Sciatic nerve (tissue), 2 donors: ENCODE data around the gene PTPRG. TPM values are rescaled to one million over a fixed set of nuclear protein-coding genes. Genes with fewer than 3 reads are reported as not detected.

Source experiments
- ATAC-seq: fragments of 200-7000 bp; cut with Tn5 transposase; one replicate; pipeline ENCODE4 v1.9.1; 2020; ENCODE audit warnings: mild to moderate bottlenecking, moderate library complexity
- DNase-seq: peaks from one replicate; pipeline ENCODE4 v3.0.0-alpha.2; 2020; ENCODE audit warnings: low spot score
- intact Hi-C: fragments of 100-400 bp; cut with DNase I; formaldehyde crosslinking; loops from one replicate; pipeline ENCODE4 v1.14.2; 2022
- total RNA-seq: library from RNA; stranded (reverse); fragmentation: NEBNext Ultra II Directional; extraction: Animal tissue kit (Norgen Biotek cat#: 25700); gene quantifications from one replicate; pipeline ENCODE4 v1.2.1, GENCODE V29; 2021
- donor health status: DM: no; HTN: no; CAD: no.
- donor health status: DM: no; HTN: no; CAD: no.

Gene PTPRG
- total RNA-seq, 1 donor from 2014 or later, result 67.7 TPM

DNA sequence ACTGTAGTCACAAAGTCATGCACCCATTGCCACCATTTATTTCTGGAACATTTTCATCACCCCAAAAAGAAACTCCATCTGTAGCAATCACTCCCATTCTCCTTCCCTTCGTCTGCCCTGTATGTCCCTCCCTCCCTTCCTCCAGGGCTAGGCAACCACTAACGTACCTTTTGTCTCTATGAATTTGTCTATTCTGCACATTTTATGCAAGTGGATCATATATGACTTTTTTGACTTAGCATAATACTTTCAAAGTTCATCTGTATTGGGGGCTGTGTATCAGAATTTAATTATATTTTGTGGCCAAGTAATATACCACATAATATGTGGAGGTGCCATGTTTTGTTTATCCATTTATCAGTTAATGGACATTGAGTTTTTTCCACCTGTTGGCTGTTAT is 610.4 kb downstream of the PTPRG start:
- no peak for ATAC-seq
- intact Hi-C loops, result no loop called here
- no peak for DNase-seq

DNA sequence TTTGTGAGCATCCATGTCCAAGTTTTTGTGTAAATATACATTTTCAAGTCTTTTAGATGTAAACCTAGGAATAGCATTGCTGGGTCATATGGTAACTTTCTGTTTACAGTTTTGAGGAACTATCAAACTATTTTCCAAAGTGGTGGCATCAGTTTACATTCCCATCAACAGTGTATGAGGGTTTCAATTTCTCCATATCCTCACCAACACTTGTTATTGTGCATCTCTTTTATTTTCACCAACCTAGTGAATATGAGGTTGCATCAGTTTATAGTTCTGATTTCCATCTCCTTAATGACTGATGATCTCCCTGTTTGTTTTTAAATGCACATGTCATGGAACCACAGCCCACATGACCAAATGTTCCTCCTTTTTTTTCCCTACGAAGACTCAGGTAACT is 610.8 kb downstream of the PTPRG start:
- ATAC-seq (no peak), DNase-seq (no peak)
- intact Hi-C loops, result no loop called here

DNA sequence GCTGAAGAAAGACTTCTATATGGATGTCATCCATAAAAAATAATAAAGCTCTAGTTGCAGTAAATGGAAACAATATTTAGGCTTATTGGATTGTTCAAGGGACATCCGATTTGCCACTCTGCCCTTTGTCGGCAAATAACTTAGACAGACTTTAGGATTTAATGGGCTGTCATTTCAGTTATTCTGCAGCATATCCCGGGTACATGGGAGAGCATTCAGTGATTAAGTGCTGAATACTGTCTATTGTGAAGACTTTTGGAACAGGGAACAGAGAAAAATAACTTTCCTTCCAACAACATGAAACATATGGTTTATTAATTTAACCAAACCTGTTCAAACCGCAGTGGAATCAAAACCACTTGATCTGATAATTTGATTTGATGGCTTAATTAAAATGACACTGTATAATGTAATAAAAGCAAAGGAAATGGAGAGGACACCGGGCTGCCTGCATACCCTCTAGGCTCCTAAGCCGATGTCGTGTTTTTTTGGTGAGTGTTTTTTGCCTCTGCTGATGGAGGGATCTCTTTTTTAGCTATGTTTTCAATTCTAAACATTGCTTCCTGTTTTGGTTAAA is 612.7 kb downstream of the PTPRG start:
- intact Hi-C loops, result no loop called here
- ATAC-seq (no peak), DNase-seq (no peak)

DNA sequence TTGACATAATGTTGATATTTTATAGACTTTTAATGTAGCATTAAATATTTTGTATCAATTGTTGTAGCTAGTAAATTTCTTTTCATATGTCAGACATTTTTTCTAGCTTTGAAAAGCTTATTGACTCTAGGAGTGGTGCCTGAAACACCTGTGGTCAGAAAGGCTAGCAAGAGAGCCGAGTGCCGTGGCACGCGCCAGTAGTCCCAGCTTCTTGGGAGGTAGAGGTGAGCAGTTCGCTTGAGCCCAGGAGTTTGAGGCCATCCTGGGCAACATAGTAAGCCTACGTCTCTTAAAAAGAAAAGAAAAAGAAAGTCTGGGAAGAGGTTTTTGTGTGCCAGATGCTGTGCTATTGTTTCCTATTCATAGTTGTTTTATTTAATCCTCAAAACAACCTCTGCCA is 613.8 kb downstream of the PTPRG start:
- DNase-seq (no peak), ATAC-seq (no peak)
- intact Hi-C loops, result no loop called here

DNA sequence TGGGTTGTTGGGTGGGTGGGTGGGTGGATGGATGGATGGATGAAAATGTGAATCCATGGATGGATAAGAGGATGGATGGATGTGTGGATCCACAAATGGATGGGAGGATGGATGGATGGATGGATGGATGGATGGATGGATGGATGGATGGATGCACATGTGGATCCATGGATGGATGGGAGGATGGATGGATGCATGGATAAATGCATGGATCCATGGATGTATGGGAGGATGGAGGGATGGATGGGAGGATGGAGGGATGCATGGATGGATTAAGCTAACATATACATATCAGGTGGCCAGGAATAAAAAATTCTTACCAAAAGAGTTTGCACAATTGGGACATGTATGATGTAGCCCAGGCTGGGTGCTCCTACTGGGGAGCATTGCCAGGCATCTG is 616.7 kb downstream of the PTPRG start:
- intact Hi-C loops, result no loop called here
- ATAC-seq (no peak), DNase-seq (no peak)

DNA sequence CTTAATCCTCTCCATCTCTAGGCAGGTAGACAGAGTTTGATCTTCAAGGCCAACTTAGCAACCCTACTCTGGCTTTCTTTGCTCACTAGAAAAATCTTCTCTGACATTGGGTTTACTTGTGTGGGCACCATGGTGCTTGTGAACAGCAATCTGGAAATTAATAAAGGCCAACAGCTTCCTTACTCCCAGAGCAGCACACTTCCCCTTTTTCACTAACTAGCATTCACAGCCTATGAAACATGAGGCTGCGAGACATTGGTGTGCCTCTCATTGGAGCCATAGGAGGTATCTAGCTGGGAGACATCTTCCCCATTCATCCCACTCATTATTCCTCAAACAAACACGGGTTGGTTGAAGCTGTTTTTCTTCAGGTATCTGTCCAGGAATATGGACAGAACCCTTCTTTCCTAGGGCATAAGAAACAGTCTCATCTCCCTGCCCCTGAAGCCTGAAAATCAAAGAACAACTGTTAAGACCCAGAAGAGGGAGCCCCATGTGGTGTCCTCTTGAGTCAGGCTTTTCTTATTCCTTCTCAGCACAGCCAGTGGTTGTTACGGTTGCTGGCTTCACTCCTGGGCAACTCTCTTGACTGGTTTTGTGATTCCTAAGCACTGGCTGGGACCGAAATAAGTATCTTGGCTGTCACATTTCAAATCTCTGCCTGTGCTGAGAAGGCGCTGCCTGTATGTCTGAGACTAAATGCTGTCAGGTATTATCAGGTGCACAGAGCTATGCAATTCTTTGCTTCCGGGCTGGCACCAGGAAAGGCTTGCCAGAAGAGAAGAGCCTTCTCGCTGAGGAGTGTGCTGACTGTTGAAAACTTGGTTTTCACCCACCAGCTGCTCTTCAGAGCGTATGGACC is 617.6 kb downstream of the PTPRG start:
- intact Hi-C loops, result no loop called here
- DNase-seq, result no peak
- ATAC-seq, result no peak

DNA sequence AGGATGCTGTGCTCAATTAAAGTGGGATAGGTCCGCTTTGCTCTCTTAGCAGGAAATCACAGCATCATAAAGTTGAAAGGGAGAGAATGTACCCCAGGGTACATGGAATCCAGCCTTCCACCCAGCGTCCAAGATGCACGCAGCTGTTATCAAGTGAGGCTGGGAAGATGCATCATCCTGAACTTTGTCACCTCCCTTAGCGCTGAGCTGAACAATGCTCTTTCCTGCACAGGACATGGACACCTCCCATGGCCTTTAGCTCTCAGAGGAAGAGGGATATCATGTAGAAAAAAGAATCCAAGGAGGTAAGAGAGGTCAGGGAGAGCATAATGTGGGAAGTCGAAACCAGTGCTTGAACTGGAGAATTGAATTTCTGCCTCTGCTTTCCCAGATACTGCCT is 619.1 kb downstream of the PTPRG start:
- intact Hi-C loops, result no loop called here
- DNase-seq (no peak), ATAC-seq (no peak)

DNA sequence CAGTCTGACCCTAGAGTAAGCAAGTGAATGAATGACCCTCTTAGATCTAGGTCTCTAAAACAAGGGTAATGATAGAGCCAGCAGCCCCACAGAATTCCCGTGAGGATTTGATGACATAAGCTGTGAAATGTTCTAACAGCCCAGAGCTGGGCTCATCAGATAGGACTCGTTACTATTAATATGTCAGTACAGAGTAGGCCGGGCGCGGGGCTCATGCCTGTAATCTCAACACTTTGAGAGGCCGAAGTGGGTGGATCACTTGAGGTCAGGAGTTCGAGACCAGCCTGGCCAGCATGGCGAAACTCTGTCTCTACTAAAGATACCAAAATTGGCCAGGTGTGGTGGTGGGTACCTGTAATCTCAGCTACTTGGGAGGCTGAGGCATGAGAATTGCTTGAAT is 621.7 kb downstream of the PTPRG start:
- intact Hi-C loops, result no loop called here
- no peak for ATAC-seq
- no peak for DNase-seq

DNA sequence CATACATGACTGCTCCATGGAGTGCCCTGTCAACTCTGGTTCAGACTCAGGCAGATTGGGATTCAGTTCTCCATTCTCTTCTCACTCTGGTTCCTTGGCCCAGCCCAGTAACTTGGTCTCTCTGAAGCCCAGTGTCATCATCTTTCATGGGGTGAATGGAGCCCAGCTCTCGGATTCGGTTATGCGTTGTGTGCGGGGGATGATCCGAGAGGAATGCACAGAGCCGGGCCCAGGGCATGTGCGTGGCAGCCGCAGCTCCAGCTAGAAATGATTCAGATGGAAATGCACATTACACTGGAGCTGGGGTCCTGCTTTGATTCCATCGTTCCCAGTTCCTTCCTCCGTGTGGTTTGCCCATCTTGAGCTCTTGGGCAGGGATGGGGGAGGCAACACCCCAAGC is 622.6 kb downstream of the PTPRG start:
- intact Hi-C loops, result no loop called here
- no peak for DNase-seq
- no peak for ATAC-seq

DNA sequence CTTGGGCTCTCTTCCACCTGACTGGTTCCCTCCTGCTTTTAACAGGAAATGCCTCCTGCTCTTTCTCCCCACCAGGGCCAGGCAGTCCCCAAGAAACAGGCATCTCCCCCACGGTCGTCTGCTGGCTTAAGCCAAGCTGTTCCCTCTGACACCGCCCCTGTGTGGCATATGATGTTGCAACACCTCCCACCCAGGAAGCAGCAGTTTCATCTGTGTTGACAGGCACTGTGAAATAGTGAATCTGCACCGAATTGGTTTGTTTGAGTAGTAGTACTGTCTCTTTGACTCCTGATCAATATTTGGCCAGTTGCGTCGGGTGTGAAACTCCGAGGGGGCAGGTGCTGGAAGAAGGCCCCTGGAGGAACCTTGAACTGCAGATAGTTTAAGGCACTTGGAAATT is 623.2 kb downstream of the PTPRG start:
- DNase-seq (no peak), ATAC-seq (peak; percentile 39)
- intact Hi-C loops, result no loop called here

DNA sequence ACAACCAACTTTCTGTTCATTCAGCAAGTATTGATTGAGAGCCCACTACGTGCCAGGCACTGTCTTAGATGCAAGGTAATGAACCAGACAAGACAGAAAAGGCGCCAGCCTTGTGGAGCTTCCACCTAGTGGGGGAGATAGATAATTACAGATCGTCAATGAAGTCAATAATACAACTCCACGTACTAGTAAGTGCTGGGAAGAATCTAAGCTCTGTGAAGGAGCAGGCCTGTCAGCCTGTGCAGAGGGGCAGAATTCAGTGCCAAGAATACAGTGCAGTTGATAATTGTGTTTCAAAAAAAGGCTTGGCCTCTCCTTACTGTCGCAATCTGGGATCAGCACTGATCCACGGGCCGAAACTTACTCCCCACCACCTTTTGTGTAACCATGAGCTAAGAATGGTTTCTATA is 625.7 kb downstream of the PTPRG start:
- intact Hi-C loops, result no loop called here
- ATAC-seq (peak; percentile 41), DNase-seq (no peak)

DNA sequence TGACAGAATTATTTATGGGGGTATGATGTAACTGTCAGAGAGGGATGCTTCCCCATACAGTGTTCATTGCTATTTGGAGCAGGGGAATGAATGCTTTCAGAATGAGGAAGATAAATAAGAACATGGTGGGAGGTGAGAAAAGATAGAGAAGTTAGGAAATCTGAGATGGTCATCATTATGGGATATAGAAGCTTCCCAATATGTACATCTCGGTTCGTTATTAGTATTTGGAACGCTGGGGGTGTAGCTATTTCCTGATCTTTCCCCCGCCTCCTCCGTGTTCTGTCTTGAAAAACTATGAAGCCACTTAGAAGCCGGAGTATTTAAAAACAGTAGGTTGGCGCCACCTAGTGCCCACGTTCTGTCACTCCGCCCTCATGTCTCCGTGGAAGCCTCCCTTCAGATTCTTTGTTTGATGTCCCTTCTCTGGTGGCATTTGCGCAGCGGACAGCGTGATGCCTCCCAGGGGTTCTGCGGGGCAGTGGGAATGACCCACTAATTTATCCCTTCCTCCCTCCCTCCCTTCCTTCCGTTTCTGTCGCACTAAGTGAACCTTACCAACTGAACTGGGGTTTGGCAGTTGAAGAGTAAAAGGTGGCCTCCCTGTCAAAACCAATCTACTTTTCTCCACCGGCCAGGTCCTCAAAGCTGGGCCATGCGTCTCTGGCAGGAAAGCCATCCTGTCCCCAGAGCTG is 627.5 kb downstream of the PTPRG start:
- DNase-seq (peak; percentile 86), ATAC-seq (peak; percentile 77)
- intact Hi-C loops, result no loop called here

DNA sequence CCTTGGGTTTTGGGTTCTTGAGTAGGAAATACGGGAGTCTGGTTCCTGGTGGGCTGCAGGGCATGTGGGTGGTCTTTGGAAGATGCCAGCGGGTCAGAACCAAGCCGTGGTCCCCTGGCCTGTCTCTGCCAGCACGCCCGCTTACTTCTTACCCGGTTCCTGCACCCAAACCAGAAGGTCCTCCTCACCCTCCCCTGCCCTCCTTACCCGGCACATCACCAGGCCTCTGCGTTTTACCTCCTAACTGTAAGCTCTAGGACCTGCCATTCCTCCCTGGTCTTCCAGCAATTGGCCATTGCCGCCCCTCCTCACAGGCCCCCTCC is 628.0 kb downstream of the PTPRG start:
- DNase-seq (no peak), ATAC-seq (no peak)
- intact Hi-C loops, result no loop called here

DNA sequence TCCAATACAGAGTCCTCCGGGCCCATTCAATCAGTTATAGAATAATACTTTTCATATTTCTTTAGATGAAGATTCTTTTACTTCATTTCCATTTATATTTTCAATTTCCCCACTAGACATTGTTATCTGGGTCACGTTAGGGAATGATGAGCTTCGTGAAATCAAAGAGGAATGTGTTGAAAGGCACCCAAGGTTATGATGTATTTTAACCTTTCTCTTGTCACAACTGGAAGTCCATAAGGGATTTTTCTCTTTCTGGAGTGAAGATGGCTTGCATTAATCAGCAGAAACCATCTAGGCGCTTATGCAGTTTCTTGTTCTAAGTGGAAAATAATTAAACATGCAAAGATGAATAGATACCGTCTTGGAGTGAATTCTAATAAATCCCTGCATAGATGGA is 631.5 kb downstream of the PTPRG start:
- DNase-seq (no peak), ATAC-seq (no peak)
- intact Hi-C loops, result no loop called here

DNA sequence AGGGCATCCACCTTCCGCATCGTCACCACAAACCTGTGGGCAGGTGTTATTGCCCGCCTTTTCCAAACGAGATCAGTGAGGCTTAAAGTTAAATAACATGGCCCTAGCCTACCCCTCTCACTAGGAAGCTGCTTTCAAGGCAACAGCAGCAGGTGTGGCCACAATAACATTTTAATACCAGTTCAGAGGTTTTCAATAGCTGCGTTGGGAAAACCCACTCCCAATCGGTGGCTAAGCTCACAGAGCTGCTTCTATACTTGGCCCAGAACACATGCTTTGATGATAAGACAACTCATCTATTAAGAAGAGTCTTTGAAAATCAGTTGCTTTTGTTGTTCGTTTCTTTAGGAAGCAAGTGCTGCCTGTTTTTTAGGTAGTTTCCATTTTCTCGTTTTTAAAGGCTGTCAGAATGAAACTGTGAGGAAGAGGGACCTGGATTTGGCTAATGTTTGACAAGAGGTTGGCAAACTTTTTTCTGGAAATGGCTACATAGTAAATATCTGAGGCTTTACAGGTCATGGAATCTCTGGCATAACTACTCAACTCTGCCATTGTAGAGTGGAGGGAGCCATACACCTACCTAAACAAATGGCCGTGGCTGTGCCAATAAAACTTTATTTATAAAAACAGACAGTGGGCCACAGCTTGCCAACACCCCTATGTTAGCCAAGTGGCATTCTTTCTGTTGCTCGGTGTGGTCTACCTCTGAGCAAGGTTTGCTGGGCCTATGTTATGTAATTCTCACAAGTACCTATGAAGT is 632.4 kb downstream of the PTPRG start:
- ATAC-seq (no peak), DNase-seq (no peak)
- intact Hi-C loops, result no loop called here

DNA sequence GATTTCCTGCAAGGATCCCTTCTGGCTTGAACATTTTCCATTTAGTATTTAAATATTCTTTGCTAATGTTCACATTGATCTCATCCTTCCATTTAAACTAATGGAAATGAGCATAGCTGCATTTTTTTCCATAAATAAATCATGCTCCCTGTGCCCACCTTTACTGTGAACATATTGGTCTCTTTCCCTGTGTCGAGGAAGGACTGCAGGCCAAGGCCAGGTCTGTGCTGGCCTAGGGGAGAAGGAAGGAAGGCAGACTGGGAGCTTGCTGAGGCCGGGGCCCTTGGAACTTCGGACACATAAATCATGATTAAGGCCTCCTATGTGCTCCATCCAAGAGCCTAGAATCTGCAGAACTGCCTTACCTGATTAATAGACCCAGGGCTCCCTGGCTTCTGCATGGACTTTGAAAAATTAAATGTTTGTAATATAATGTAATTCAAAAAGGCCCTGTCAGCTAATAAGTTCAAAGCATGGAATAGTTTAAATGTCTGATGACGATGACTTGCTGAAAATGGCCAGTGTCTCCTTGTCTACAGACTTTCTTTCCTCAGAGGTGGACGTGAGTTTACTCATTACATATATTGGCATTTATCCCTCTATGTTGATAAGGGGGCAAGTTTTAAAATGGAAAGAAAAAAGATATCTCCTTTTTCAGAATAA is 636.1 kb downstream of the PTPRG start:
- intact Hi-C loops, result no loop called here
- DNase-seq (no peak), ATAC-seq (no peak)

DNA sequence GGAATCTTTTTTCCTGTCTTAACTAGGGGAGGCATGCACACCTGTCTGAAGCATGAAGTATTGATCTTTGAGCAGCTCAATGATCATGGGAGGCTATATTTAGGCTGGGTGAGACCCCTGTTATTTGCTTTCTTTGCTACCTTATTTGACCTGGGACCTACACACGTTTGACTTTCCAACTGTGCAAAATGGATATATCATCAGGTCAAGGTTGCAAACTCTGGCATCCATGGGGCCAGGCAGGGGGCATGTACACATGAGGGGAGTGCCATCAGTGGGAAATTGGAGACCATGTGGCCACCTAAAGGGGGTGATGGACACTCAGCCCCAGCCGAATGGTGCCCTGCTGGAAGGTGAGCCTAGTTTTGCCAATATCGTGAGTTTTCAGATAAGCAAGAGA is 637.8 kb downstream of the PTPRG start:
- DNase-seq, result no peak
- ATAC-seq, result no peak
- intact Hi-C loops, result no loop called here

DNA sequence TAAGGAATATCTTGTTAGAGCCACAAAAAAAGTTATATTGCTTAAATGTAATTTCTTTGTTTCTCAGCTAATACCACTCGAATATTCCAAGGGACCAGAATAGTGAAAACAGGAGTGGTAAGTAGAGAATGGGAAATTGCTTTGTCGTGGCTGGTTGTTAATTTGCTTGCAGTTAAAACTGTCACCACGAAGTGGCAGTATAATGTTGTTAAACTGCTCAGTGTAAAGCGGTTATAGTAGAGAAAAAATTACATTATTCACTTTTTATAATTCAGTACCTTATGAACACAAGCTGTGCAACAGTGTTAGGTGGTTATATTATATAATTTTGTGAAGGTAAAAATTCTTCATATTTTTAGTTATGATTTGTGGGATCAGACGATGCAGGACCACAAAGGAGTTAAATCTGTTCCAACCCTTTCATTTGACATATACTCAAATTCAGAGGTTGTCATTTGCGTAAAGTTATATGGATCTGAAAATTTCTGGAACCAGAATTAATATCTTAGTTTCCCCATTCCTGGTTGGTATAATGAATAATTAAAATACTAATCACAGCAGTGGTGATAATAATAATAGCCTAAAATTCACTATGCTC is 640.2 kb downstream of the PTPRG start:
- intact Hi-C loops, result no loop called here
- ATAC-seq (no peak), DNase-seq (no peak)

DNA sequence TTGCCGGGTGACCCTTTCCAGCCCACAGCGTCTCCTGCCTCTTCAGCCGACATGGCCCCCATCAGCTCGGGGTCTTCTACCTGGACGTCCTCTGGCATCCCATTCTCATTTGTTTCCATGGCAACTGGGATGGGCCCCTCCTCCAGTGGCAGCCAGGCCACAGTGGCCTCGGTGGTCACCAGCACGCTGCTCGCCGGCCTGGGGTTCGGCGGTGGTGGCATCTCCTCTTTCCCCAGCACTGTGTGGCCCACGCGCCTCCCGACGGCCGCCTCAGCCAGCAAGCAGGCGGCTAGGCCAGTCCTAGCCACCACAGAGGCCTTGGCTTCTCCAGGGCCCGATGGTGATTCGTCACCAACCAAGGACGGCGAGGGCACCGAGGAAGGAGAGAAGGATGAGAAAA is 641.8 kb downstream of the PTPRG start:
- ATAC-seq, result peak; percentile 27
- DNase-seq, result no peak
- intact Hi-C loops, result no loop called here
